CD4-positive, alpha-beta T cell treated with Interleukin-4 for 1 hour (primary cell): ENCODE results near the gene KCNH8.

Experiments
- DNase-seq, 2 donors: peaks; one replicate each; pipeline ENCODE4 v3.0.0-alpha.2; 2020 to 2022

The KCNH8 gene

DNA sequence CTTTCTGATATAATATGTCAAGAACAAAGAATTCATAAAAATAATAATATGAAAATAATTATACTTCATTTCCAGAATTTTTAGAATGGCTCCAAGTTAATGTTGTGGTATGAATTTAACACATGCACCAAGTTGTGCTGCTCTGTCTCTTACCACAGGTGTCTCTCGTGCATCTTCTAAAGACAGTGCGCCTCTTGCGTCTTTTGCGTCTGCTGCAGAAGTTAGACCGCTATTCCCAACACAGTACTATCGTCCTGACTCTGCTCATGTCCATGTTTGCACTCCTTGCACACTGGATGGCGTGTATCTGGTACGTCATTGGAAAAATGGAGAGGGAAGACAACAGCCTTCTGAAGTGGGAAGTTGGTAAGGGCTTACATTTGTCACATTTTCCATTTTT is 246.6 kb downstream of the KCNH8 start:
- DNase-seq: no peak

DNA sequence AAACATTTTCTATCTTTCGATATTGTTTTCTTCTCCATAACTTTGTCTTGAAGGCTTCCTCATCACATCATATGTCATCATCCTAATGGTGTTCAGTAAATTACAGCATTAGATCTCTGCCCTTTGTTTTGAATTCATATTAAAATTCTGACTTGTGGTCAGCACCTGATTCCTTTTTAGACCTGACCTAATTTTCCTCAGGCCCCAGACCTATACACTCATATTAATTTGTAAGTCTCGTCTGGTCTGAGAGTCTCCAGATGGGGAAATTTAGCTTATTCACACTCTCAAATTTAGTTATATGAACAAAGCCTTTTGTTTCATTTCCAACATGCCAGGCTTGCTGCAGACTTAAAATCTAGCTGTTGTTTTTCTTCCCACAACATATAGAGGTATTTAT is 248.4 kb downstream of the KCNH8 start:
- DNase-seq: no peak

DNA sequence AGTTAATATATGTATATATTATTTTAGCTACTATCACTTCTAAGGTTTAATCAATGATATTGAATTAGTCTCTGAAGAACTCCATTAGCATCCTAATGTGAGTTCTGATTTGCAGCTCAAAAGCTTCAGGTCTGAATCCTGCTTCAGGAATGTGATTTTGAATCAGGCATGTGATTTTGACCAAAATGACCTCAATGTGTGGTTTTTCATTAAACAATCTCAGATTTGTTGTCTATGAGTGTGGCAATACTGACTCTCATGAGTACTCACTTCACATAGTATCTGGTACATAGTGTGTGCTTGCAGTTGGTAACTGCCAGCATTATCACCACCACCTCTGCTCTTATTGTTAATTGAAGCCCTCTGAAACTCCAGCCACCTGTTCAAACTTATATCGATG is 251.0 kb downstream of the KCNH8 start:
- no peak for DNase-seq

DNA sequence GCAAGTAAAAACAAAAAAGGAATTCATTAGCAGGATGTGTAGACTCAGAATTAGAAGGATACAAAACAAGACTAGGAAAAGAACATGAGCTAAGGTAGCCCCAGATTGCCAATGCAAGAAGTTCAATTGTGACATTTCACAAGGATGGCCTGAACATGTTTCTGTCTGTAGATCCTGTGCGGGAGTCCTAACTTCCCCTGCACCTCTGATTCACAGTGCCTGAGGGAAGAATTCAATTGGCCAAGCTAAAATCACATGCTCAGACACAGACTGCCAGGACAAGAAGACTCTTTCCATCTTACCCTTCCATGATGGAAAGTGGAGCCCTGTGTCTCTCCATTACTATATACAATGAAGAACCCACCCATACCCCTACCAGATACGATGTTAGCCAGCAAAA is 251.5 kb downstream of the KCNH8 start:
- no peak for DNase-seq

DNA sequence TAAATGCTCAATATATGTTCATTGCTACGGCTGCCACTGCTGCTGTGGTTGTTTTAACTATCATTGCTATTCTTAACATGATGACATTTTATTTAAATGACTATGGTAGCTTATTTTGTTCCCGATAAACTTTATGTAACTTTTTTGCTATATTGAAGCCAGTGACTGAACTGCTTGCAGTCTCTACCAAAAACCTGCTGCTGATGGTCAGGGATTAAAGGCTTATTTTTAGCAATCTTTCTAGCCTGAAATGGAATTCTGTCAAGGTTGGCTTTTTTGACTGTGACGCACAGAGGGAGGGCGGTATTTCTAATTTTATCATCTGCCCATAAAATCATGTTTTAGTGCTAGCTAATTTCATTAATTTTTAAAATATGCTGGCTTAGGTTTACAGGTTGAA is 271.8 kb downstream of the KCNH8 start:
- no peak for DNase-seq

DNA sequence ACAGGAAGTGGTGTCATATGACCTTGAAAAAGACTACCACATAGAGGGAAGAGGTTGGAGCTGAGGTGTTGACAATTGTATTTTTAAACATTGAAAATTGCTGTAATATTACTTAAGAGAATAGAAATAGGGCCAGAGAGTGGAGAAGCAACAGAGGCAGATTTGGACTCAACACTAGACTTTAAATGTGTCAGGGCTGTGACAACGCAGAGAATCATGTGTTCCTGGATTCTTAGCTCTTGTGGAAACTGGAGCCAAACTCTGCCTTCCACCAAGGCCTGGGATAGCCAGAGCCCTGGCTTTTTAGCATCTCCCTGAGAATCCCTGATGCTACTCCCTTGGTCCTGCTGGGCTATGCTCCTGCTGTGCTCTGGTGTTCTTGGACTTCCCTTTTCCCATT is 277.5 kb downstream of the KCNH8 start:
- DNase-seq: no peak

DNA sequence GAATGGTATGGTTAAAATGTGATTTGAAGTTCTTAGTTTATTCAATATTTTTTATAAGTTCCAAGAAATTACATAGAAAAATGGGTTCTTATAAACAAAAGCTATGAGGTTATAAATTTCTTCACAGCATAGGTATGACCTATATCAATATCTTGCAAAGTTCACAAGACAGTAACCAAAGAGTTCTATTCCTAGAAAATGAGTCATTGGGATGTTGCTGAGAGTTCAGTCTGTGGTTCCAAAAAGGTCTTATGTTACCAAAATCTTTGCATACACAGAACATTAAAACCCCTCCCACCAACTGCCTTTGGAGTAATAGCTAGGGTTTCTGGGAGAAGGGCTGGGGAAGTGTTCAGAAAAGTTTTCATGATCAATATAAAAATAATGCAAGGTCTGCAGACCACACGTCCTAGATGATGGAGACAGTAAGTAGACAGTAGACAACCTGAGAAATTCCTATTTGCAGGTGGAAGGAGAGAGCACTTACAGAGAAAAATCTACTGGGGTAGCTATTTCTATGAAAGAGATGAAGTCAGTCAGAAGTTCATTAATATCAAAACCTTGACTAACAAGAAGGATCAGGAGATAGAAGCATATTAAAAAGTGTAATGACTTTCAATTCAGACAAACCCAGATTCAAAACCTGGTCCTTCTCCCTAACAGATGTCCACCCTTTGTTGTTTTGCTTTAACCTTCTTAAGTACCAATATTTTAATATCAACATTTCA is 279.3 kb downstream of the KCNH8 start:
- no peak for DNase-seq

DNA sequence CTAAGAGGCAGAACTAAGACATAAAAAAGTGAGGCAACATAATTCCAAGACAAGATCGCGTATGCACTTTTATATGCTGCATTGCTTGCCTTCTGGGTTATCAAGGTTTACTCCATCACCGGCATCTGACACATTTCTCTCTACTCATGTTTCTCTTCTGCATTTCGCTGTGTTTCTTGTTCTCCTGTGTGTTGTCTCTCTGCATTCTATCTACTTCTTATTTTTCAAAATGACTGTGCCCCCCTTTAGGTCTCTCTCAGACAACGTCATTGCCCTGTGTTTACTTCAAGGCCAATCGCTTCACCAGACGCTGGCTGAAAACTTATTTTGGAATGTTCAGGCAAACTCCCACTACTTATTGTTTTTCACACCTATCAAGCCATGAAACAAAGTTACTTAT is 280.4 kb downstream of the KCNH8 start:
- DNase-seq: no peak

DNA sequence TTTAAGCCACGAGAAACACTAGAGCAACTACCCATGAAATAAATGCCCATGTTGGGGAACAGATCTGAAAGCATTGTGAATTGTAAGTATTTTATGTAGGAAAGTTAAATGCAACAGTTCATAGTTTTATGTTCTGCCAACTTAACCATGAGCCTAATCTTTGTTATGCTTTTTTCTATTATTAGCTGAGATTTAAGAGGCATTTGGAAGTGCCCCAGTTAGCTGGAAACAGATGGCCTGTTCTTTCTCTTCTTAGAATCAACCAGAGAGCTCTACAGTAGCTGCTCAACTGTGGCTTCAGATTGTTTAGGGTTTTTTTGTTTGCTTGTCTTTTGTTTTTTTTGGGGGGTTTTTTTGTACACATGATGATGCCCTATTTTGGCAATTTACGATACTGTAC is 284.4 kb downstream of the KCNH8 start:
- DNase-seq: no peak

DNA sequence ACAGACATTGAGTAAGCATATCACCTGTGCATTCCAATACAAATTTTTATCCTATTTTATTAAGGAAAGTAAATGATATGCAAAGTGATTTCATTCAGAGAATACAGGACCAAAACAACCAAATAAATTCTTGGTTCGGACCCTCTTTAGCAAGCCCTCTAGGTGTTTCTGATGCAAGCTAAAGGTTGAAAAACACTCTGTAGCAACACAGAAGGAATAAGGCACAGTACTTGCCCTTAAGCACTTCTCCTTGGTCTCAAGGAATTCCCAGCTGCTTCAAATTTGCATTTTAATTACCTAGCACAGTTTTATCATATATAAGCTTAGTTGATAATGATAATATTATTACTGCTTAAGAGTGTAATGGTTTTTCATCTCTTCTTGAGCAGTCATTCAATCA is 288.4 kb downstream of the KCNH8 start:
- no peak for DNase-seq

DNA sequence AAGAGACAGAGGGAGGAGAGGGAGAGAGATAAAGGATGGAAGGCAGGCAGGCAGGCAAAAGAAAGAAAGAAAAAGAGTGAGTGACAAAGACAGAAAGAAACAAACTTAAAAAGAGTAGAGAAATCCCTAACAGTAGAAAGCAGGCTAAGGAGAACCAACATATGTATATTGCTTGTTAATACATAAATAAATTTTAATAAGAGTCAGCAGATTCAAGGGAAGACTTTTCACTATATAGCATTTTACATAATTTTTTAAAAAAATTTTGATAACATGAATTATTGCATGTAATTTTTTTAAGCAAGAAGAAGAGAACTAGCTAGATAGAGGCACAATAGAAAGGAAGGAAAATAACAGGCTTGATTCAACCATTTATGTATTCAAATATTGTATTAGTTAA is 291.6 kb downstream of the KCNH8 start:
- DNase-seq: no peak

DNA sequence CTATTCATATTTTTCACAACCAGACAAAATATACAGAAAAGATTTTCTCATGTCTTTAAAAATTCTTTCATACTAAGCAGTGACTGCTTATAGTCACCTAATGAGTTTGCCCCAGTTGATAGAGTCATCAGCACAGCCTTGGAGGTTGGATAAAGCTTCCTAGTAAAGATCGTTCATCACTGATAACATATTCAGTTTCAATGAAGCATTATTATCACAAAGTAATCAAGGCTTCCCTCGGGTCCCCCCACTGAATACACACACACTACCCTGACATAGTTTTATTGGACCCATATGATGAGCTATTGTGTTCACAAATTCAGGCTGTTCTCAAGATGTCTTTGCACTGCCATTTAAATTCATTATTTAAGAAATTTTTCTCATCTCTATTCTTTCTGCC is 297.8 kb downstream of the KCNH8 start:
- no peak for DNase-seq

DNA sequence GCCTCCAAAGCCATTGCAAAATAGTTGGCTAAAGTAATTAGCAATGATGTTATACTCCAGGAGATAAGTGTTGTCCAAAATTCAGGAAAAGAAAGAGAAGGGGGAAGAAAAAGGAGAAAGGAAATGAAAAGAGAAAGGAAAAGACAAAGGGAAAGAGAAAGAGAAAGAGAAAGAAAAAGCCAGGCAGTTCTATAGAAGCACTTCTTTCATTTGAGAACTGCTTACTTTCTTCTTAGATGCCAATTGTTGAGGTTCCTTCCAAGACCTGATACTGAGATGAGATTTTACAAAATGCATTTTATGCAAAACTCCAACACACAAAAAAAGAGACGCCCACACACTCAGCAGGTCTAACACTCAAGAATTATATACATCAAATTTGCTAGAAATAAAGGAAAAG is 298.4 kb downstream of the KCNH8 start:
- DNase-seq: no peak

DNA sequence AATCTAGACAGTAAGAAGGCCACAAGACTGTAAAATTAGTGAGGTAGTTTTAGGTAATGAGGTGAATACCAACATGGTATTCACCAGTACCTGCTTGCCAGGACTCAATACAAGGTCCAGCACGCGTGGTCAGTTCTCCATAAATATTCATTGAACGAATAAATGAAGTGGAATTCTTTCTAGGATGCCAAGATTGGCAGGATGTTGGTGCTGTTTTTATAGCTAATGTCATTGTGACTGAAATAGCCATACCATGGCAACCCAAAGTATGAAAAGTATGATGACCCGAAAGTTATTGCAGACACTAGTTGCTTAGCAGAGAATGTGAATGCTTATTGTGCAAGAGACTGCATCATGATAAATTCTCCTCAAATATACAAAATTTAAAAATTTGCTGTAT is 307.2 kb downstream of the KCNH8 start:
- DNase-seq: no peak

DNA sequence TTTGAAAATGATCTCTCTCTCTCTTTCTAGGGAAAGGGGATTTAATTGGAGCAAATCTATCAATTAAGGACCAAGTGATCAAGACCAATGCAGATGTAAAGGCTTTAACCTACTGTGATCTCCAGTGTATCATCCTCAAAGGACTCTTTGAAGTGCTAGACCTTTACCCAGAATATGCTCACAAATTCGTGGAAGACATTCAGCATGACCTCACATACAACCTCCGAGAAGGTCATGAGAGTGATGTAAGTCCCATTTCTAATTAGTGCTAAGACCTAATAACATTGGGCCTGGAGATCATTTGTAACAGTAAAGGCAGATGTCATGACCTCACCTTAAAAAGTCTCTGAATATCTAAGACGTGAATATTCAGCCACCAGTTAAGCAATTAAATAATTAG is 308.4 kb downstream of the KCNH8 start:
- no peak for DNase-seq

DNA sequence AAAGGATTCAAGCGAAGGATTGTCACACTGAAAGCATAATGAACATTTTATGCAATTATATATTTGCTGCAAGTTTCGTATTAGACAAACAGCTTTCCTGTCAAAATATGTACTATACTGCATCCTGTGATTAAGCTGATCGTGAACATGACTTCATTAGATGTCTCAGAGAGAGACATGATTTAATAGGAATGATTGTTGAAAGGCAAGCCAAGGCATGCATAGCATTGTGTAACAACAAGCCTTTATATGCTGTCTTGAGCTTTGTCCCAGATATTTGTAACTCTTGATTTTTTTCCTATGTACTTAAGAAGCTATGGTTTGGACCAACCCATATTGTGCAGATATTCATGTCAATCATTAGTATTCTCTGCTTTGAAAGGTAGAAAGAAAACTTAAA is 309.1 kb downstream of the KCNH8 start:
- DNase-seq: no peak

DNA sequence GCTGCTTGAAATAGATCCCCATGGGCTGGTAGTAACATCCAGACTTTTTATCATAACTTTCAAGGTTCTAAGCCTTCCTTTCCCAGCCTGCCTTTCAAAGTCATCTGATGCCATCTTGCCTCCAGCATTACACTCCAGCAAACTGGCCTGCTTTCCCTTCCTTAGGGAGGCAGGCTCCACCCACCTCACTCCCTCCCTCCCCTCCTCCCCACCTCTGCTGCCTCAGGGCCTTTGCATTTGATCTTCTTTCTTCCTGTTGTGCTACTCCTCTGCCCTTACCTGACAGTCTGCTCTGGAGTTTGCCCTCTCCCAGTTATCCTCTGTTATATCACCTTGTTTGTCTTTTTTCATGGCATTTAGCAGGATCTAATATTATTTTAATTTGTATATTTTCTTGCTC is 319.5 kb downstream of the KCNH8 start:
- no peak for DNase-seq

DNA sequence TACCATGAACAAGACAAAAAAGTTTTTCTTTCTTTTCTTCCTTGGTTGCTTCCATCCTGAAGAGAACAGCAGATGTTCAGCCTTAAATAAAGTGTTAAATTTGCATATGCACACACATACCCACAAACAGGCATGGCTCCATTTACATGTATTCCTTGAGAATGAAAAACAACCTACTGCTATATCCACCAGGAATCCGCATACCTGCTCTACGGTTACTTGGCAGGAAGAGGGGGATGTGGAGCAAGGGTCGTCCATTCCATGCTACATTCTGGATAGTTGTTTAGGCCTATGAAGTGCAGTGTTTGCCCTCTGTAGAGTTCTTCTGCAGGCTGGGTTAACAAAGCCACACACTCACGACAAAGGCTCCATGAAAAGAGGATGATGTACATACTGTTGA is 322.8 kb downstream of the KCNH8 start:
- DNase-seq: no peak

DNA sequence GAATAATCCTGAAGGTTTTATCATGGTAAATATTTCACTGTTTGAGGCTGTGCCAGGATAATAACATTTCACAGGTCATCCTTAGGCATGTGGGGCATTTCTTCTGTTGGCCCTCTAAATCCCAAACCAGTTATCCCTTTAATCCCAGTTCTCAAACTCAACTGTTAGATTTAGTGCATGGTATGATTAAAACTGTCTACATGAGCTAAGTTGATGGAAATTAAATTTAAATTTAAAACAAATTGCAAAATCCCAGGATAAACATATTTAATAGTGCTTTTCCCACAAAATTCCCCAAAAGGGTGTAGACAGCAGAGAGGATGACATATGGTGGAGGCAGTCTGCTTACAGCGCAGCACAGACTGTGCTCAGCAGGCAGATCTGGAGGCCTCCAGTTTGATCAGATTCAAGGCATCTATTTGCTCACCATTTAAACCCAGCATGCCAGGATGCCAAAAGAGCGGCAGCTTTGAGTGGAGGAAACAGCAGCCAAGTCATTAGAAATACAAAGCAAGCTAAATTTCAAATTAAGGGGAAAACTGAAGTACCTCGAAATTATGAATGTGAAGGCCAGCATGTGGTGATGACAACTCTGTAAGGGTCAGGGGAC is 325.8 kb downstream of the KCNH8 start:
- no peak for DNase-seq

DNA sequence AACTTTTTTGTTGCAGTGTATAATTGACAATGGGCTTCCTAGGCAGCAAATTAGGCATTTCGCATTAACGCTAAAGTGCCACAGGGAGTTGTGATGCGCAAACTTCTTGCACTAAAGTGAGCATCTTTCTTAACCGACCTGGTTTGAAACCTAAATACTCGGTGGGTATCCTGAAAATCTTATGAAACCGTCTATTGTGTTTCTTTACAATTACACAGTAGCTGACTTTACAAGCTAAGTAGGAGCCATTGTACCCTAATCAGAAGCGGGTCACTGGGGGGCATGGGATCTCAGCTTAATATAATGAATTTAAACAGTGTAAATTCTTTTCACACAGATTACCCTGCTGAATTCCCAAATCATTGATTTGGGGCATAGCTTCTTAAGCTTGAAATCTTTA is 328.0 kb downstream of the KCNH8 start:
- no peak for DNase-seq

DNA sequence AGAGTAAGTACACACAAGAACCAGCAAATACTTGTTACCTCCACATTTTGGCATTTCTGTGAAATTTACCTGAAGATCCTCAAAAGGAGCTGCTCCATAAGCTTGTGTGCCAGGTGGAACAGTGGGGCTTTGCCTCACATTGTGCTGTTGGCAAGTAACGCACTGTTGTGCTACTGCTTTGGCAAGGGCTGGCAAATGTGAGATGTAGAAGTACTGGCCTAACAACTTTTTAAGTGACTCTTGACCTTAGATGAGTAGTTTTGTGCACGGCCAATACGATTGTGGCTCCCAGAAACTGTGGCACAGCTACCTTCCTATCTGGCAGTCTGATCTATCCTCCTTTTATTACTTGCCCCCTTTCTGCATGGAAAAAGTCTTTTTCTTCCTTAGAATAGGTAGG is 337.0 kb downstream of the KCNH8 start:
- DNase-seq: no peak

DNA sequence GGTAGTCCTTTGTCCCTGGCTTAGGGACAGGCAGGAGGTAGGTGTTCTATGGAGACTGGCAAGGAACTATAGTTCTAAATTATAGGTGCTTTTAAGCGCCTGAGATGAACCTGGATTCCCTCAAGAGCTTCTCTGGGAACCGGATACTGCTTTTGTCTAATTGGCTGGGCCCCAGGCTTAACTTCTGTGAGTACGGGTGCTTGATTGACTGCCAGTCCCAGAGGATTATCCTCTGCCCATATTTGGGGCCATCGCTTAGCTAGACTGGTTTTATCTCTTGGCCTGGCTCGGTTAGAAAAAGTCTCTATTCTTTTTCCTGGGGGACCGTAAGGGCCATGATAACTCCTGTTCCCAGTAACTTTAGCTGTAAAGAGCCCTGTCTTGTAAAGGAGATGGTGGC is 339.1 kb downstream of the KCNH8 start:
- no peak for DNase-seq

DNA sequence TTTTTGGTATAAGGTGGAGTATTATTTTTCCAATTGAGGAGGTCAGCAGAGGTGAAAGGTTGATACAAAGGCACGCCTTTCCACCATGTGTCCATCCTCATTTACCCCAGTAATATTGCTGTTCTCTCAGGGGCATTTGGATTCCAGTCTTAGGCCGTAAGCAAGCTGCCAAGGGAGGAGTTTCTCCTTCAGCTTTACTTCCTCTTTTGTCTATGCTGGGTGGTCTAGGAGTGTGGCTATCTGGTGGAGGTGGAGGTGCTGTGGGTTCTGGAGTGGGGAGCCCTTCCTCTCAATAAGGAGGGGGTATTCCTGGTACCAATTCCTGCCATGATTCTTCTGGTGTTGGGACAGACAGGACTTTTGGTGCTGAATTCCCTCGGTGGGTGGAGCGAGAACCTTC is 340.6 kb downstream of the KCNH8 start:
- DNase-seq: no peak

DNA sequence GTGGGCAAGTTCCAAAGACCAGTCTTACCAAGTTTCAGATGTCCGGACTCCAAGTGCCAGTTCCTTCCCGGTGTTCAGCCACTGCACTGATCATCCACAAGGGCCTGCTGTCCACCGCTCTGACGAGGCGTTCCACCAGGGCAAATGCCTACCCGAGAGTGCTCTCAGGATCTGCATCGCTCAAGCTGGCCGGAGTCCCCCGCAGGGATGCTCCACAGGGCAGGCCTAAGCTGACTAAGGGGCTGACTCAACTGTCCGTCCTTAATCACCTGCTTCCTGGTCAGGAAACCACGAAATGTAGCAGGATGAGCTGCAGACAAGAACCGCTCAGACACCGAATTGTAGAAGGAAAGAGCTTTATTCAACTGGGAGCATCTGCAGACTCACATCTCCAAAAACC is 341.6 kb downstream of the KCNH8 start:
- no peak for DNase-seq

DNA sequence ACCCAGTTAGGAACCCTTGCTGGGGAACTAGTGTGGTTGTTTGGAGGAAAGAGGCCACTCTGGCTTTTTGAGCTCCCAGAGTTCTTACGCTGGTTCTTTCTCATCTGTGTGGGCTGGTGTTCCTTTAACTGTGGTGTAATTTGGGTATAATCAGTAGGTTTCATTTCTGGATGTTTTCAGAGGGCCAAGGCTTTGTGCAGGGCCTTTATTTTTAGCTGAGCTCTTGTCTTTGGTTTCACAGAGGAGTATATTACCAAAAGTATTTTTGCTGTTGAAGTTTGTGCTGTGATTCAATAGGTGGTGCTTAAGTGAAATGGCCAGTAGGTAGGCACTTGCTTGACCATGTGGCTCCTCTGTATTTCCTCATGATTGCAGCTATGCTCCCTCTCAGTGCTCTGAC is 357.9 kb downstream of the KCNH8 start:
- DNase-seq: no peak
